Neural cell (in vitro differentiated cells): ENCODE results near the gene NPLOC4.

Source experiments
- EP300 ChIP-seq: fragments of 450-650 bp; conservative IDR thresholded peaks from 2 replicates; pipeline ENCODE4 v1.6.1; 2014; ENCODE audit warnings: antibody characterized with exemption, mild to moderate bottlenecking, moderate library complexity; ENCODE audit not compliant: poor library complexity, severe bottlenecking
- EZH2 ChIP-seq: fragments of 200-600, 300-800 bp; shearing (Covaris generic), sonication (generic); IDR thresholded peaks from 2 replicates; pipeline ENCODE4 v1.6.1; 2014; ENCODE audit warnings: antibody characterized with exemption, low read length, borderline replicate concordance, mild to moderate bottlenecking; ENCODE audit not compliant: insufficient read depth, poor library complexity, severe bottlenecking
- POLR2AphosphoS5 ChIP-seq: IDR thresholded peaks from 2 replicates; pipeline ENCODE4 v1.6.1; 2012
- RAD21 ChIP-seq: fragments of 450-650 bp; conservative IDR thresholded peaks from 2 replicates; pipeline ENCODE4 v1.6.1; 2014; ENCODE audit warnings: antibody characterized with exemption, mild to moderate bottlenecking, moderate library complexity
- SMC3 ChIP-seq: fragments of 450-650 bp; conservative IDR thresholded peaks from 2 replicates; pipeline ENCODE4 v1.6.1; 2014; ENCODE audit warnings: antibody characterized with exemption, mild to moderate bottlenecking, moderate library complexity; ENCODE audit not compliant: poor library complexity
- TAF1 ChIP-seq: IDR thresholded peaks from 2 replicates; pipeline ENCODE4 v1.6.1; 2012; ENCODE audit warnings: low read depth
- TF ChIP-seq, protein P1 (sequence below): fragments of 450-650 bp; IDR thresholded peaks from 2 replicates; pipeline ENCODE4 v1.5.1; 2014; ENCODE audit warnings: antibody characterized with exemption, mild to moderate bottlenecking, moderate library complexity; ENCODE audit not compliant: poor library complexity, severe bottlenecking

- TF ChIP-seq RAD21 (no peak), SMC3 (no peak), POLR2AphosphoS5 (no peak), EZH2 (no peak), TAF1 (no peak), EP300 (no peak)
- TF ChIP-seq, protein P1, sequence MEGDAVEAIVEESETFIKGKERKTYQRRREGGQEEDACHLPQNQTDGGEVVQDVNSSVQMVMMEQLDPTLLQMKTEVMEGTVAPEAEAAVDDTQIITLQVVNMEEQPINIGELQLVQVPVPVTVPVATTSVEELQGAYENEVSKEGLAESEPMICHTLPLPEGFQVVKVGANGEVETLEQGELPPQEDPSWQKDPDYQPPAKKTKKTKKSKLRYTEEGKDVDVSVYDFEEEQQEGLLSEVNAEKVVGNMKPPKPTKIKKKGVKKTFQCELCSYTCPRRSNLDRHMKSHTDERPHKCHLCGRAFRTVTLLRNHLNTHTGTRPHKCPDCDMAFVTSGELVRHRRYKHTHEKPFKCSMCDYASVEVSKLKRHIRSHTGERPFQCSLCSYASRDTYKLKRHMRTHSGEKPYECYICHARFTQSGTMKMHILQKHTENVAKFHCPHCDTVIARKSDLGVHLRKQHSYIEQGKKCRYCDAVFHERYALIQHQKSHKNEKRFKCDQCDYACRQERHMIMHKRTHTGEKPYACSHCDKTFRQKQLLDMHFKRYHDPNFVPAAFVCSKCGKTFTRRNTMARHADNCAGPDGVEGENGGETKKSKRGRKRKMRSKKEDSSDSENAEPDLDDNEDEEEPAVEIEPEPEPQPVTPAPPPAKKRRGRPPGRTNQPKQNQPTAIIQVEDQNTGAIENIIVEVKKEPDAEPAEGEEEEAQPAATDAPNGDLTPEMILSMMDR, result no peak
These were observed 32.9 kb downstream of the NPLOC4 start for GRCh38 chr17:81603846-81604610.
